ENCODE results near the gene DLEU7.

DLEU7 gene

DNA sequence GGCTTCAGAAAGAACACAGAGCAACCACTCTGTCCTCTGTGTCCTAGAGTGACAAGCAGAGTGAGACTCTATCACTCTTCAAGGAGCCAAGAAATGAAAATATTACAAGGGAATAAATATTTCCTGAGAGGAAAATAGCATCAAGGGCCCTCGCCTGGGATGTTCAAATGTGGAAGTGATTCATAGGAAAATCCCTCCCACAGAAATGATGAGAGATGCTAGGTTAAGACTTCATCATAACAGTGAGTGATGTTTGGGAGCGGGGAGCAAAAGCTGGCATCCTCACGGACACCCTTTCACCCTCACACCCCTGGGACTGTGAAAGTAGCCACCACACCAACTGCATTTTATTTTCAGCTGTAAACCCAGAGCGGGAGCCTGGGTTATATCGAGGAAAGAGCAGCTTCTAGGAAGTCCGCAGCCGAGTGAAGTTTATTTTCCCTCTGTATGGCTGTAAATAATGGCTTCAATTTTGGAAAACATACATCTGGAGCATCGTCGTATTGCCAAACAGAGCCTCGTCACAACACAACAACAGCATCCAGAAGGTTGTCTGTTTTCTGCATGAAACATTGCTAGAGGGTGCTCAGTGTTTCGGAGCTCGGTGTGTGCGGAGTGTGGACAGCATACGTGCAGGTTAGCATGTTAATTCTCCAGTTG is 54.8 kb downstream of the DLEU7 start:
- DNase-seq: no peak

DNA sequence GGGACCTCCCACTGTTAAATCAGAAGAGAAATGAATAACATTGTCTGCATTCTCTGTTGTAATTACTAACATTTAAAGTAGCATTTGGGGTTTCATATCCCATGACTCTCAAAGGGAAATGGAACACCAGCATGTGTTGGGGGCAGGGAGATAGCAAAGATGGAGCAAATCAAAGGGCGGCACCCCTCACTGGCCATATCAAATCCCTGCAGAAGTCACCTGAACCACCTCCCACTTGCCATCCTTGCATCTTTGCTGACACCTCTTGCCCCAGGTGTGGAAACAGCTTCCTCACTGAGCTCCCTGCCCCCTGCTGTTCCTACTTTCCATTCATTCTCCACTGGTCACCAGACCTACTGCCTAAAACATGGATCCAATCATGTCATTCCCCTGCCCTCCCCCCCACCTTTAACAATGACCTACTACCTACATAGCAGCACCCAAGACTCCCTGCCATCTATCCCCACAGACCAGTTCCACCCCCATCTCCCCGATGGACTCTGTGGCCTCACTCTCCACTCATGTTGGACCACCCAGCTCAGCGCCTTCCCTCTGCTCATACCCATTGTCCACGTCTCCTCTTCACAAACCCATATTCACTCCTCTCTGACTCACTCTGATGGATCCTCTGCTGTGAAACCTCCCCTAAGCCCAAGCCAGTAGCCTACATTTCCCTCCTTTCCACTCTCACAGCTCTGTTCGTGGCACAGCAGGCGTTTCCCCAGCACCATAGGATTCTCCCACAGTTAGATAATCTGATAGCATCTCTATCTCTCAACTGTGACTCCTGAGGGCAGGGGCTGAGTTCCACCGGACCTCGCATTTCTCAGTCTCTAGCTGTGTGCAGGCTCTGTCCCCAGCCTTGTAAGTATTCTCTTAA is 55.9 kb downstream of the DLEU7 start:
- no peak for DNase-seq

DNA sequence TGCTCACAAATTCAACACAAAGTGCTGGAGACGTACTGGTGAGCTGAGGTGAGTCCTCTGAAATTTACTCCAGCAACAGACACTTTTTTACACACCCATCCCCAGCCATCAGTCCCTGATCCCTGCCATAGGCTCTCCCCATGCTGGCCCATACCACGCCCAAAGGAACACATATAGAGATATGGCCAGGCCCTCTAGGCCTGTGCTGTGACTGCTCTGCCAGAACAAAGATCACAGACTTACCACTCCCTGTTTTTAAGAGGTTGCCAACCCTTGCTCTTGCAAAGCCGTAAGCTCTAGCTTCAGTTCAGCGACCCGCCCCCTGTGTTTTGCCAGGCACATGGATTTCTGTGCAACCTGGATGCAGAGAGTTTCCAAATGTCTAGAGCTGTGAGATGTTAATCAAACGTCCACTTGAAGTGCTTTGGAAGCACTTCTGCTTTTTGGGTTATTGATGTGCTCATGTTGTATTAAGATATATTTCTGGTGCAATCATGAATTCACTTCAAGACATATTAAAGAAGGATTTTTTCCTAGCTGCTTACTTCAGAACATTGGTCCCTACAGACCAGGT is 59.7 kb downstream of the DLEU7 start:
- DNase-seq: no peak

DNA sequence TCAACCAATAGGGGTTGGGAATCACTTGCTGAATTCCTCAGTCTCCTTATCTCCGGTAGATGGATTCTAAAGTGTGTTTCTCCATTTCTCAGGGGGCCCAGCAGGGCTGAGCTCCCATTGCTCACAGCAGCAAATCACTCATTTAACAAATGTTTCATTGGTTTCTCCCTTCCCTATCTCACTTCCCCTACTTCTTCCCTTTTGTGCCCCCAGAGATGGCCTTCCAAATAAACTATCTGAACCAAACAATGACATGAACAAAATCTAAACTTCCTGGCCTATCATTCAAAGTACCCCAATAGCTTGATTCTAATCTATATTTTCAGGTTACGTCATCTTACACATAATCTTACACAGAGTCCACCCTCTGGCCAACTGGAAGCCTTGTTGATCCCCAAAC is 60.4 kb downstream of the DLEU7 start:
- no peak for DNase-seq

DNA sequence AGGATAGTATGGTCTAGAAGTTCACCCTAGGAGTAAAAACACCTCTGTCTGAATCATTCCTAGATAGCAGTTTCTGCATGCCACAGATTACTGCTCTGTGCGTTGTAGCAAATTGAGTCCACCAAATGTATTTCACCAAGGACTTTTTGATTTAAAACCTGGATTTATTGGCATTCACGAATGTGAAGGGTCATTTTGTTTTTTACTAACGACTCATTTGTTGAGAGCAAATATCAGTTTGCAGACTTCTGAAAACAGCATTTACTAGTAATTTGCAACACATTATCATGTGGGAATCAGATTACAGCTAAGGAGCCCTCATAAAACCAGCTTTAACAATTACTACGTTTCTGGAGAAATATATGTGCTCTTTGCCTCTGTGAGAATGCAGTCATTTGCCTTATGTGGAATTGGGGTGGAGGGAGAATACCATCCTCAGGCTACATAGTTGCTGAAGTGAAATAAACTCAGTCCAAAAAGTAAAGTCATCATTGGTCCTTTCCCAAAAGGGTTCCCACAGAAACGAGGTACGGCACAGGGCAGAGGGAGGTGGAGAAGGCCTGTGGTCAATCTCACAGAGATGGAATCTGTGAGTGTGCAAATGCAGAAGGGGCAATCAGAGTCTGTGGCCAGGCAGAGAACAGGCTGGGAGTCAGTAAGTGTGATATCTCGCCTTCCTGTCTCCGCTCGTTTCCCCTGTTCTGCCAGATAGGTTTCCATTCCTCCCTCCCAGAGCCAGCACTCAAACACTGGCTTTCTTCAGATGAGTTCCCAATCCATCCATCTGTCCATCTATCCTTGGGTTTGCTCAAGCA is 63.1 kb downstream of the DLEU7 start:
- no peak for DNase-seq

DNA sequence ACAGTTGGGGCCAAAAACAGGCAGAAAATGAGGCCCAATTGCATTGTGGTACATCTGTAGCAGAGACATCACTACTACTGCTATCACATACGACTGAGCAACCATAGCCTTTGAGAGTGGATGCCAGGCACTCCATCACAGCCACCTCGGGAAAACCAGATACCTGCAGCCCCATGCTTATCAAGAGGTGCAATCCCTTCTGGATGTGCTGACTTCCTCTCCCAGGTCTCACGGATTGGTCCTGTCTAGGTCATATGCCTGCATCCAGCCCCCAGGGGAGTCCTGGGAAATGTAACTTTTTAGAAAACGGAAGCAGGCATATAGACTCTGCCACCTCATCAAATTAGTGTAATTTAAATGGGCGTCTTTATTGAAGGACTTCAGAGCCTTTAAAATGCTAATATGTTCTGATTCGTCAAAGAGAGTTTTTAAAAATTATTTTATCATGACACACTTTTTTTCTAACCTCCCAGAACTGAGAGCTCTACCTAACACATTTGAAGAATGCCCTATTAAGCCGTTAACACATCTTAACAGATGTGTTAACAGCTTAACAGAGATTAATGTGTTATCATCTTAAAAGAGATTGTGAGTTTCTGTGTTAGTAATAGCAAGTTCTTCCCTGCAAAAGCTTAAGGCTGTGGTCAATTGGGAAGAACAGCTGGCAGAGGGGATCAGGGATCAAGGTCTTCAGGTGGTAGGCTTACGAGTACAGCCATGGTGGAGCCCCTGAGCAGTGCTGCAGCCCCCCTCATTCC is 63.9 kb downstream of the DLEU7 start:
- no peak for DNase-seq

All from activated CD8-positive, alpha-beta memory T cell treated with anti-CD3 and anti-CD28 coated beads, Interleukin-2, amount 50 U/mL, for 4 hours (primary cell).